Measurements from ENCODE around the gene SPECC1. TPM values are rescaled to one million over a fixed set of nuclear protein-coding genes. Genes with fewer than 3 reads are reported as not detected.

The SPECC1 gene
- total RNA-seq, 1 donor from 2014 or later = 91.9 TPM

GRCh38 chr17:20202141-20202621 lies 193.0 kb downstream of the SPECC1 start:
- Mint-ChIP-seq H3K27ac (ENCODE audit: unreplicated experiment) (peak overlapping the region; percentile 81), H3K36me3 (ENCODE audit: low read depth) (peaks cover 4% of the 10 kb centered on the region), H3K4me1 (ENCODE audit: low read depth) (peaks cover 82% of the 10 kb centered on the region)

GRCh38 chr17:20203018-20203417 lies 193.9 kb downstream of the SPECC1 start:
- Mint-ChIP-seq H3K4me3 (ENCODE audit: unreplicated experiment) (no peak overlapping the region), H3K27ac (ENCODE audit: unreplicated experiment) (peak overlapping the region; percentile 86), H3K36me3 (ENCODE audit: low read depth) (peaks cover 4% of the 10 kb centered on the region), H3K9me3 (ENCODE audit: low read depth) (peaks cover 6% of the 10 kb centered on the region), H3K4me1 (ENCODE audit: low read depth) (peaks cover 85% of the 10 kb centered on the region), H3K27me3 (ENCODE audit: low read depth) (no peaks in the 10 kb centered on the region)
- no peak for DNase-seq (ENCODE audit: low spot score)
- TF ChIP-seq CTCF (IDR thresholded peaks at IDR 0.05) = no peak

More at GRCh38 chr17:20202141-20202621, 193.0 kb downstream of the SPECC1 start:
- no peak for DNase-seq (ENCODE audit: low spot score)
- H3K27me3 Mint-ChIP-seq (ENCODE audit: low read depth) = no peaks in the 10 kb centered on the region
- no peak overlapping the region for H3K4me3 Mint-ChIP-seq (ENCODE audit: unreplicated experiment)
- TF ChIP-seq CTCF (IDR thresholded peaks at IDR 0.05) = no peak
- peaks cover 6% of the 10 kb centered on the region for H3K9me3 Mint-ChIP-seq (ENCODE audit: low read depth)

- no peak overlapping the region for H3K4me3 Mint-ChIP-seq (ENCODE audit: unreplicated experiment)
- H3K36me3 Mint-ChIP-seq (ENCODE audit: low read depth) = peaks cover 6% of the 10 kb centered on the region
- peak overlapping the region; percentile 89 for H3K27ac Mint-ChIP-seq (ENCODE audit: unreplicated experiment)
- H3K27me3 Mint-ChIP-seq (ENCODE audit: low read depth) = no peaks in the 10 kb centered on the region
- H3K9me3 Mint-ChIP-seq (ENCODE audit: low read depth) = peaks cover under 1% of the 10 kb centered on the region
- no peak for TF ChIP-seq CTCF (IDR thresholded peaks at IDR 0.05)
- DNase-seq (ENCODE audit: low spot score) = no peak
- H3K4me1 Mint-ChIP-seq (ENCODE audit: low read depth) = peaks cover 91% of the 10 kb centered on the region
Measured at GRCh38 chr17:20203761-20204263, 194.7 kb downstream of the SPECC1 start.

- Mint-ChIP-seq H3K4me1 (ENCODE audit: low read depth) (peaks cover 94% of the 10 kb centered on the region), H3K27me3 (ENCODE audit: low read depth) (no peaks in the 10 kb centered on the region)
Measured at GRCh38 chr17:20205609-20206008, 196.4 kb downstream of the SPECC1 start.

GRCh38 chr17:20206068-20206467 lies 196.9 kb downstream of the SPECC1 start:
- no peak for TF ChIP-seq CTCF (IDR thresholded peaks at IDR 0.05)
- H3K4me1 Mint-ChIP-seq (ENCODE audit: low read depth) = peaks cover 90% of the 10 kb centered on the region

More at GRCh38 chr17:20205609-20206008, 196.4 kb downstream of the SPECC1 start:
- Mint-ChIP-seq H3K4me3 (ENCODE audit: unreplicated experiment) (peak overlapping the region; percentile 23), H3K36me3 (ENCODE audit: low read depth) (peaks cover 6% of the 10 kb centered on the region), H3K27ac (ENCODE audit: unreplicated experiment) (peak overlapping the region; percentile 89), H3K9me3 (ENCODE audit: low read depth) (no peaks in the 10 kb centered on the region)
- TF ChIP-seq CTCF (IDR thresholded peaks at IDR 0.05) = no peak
- DNase-seq (ENCODE audit: low spot score) = no peak

More at GRCh38 chr17:20206068-20206467, 196.9 kb downstream of the SPECC1 start:
- peak overlapping the region; percentile 23 for H3K4me3 Mint-ChIP-seq (ENCODE audit: unreplicated experiment)
- H3K27ac Mint-ChIP-seq (ENCODE audit: unreplicated experiment) = peak overlapping the region; percentile 89
- H3K27me3 Mint-ChIP-seq (ENCODE audit: low read depth) = no peaks in the 10 kb centered on the region
- DNase-seq (ENCODE audit: low spot score) = no peak
- peaks cover 6% of the 10 kb centered on the region for H3K36me3 Mint-ChIP-seq (ENCODE audit: low read depth)
- no peaks in the 10 kb centered on the region for H3K9me3 Mint-ChIP-seq (ENCODE audit: low read depth)
